Suprapubic skin (tissue), 4 donors: ENCODE data around the gene NRP1.

ENCODE experiments used
- CTCF ChIP-seq, 2 donors: fragments of 200-600 bp in 1 of 2; fragments of 450-650 bp in 1 of 2; sonication (generic) in 1 of 2; IDR thresholded peaks; one replicate each; pipeline ENCODE4 v1.5.1; 2016 to 2019; ENCODE audit warnings: antibody characterized with exemption in 2 of 2, mild to moderate bottlenecking in 1 of 2, moderate library complexity in 1 of 2
- EP300 ChIP-seq: sonication (generic); formaldehyde crosslinking; IDR thresholded peaks from one replicate; pipeline ENCODE4 v1.6.1; 2017; ENCODE audit warnings: antibody characterized with exemption
- POLR2A ChIP-seq, 2 donors: fragments of 450-650 bp; IDR thresholded peaks; one replicate each; pipeline ENCODE4 v1.6.1; 2017; ENCODE audit warnings: antibody characterized with exemption in 2 of 2, mild to moderate bottlenecking in 2 of 2, moderate library complexity in 2 of 2
- POLR2AphosphoS5 ChIP-seq, 3 donors: sonication (generic); formaldehyde crosslinking; IDR thresholded peaks; one replicate each; pipeline ENCODE4 v1.6.1; 2017; ENCODE audit warnings: antibody characterized with exemption in 3 of 3

DNA sequence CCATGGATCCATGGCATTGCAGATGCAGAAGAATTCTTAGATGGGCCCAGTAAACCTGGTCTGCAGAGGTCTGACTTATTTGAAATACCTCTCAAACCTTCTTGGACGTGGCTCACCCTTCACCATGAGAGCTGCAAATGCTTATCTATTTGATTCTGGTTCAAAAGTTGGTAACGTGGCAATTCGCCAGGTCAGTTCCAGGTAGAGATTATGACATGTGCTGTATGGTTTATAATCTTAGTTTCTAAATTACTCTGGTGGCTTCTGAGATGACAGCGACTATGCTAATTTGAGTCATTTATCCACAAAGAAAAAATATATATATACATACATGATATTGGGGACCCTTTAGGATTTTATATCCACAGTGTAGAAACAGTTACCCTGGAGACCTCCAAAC is 68.8 kb downstream of the NRP1 start:
- TF ChIP-seq CTCF (IDR thresholded peaks at IDR 0.05) (no peak), POLR2A (IDR thresholded peaks at IDR 0.05) (no peak), POLR2AphosphoS5 (IDR thresholded peaks at IDR 0.05) (no peak), EP300 (no peak)
